Coronary artery (tissue), 2 donors: Measurements from ENCODE around the gene BMPER.

Experiments
- DNase-seq: peaks from one replicate; pipeline ENCODE4 v3.0.0-alpha.2; 2017; ENCODE audit warnings: low spot score
- H3K27ac ChIP-seq, 2 donors: fragments of 200-600 bp; sonication (generic); one replicate each; pipeline ENCODE4 v1.5.1; 2016 to 2019
- H3K4me3 ChIP-seq: fragments of 200-600 bp; sonication (generic); 2 replicates; pipeline ENCODE4 v1.5.1; 2016; ENCODE audit warnings: mild to moderate bottlenecking, moderate library complexity
- CTCF ChIP-seq: fragments of 200-600 bp; sonication (generic); IDR thresholded peaks from one replicate; pipeline ENCODE4 v1.5.1; 2019; ENCODE audit warnings: antibody characterized with exemption

The BMPER gene

GRCh38 chr7:34135924-34136323 lies 230.6 kb downstream of the BMPER start:
- Histone ChIP-seq H3K4me3 (no peak overlapping the region), H3K27ac (no peak overlapping the region)
- TF ChIP-seq CTCF, result no peak
- DNase-seq, result no peak

- no peak overlapping the region for H3K27ac ChIP-seq
- no peak overlapping the region for H3K4me3 ChIP-seq
- no peak for DNase-seq
- TF ChIP-seq CTCF, result no peak
These were observed 231.4 kb downstream of the BMPER start for GRCh38 chr7:34136698-34137097.

- TF ChIP-seq CTCF, result no peak
- no peak overlapping the region for H3K27ac ChIP-seq
- H3K4me3 ChIP-seq, result no peak overlapping the region
- no peak for DNase-seq
These were observed 231.8 kb downstream of the BMPER start for GRCh38 chr7:34137176-34137575.

- H3K27ac ChIP-seq, result no peak overlapping the region
- TF ChIP-seq CTCF, result no peak
- H3K4me3 ChIP-seq, result no peak overlapping the region
- DNase-seq, result no peak
These were observed 233.1 kb downstream of the BMPER start for GRCh38 chr7:34138483-34138882.

- DNase-seq, result no peak
- no peak for TF ChIP-seq CTCF
- no peak overlapping the region for H3K4me3 ChIP-seq
- no peak overlapping the region for H3K27ac ChIP-seq
These were observed 233.7 kb downstream of the BMPER start for GRCh38 chr7:34139086-34139485.

GRCh38 chr7:34140066-34140465 lies 234.7 kb downstream of the BMPER start:
- no peak for DNase-seq
- no peak for TF ChIP-seq CTCF

GRCh38 chr7:34143402-34143801 lies 238.1 kb downstream of the BMPER start:
- Histone ChIP-seq H3K4me3 (no peak overlapping the region), H3K27ac (no peak overlapping the region)
- DNase-seq, result no peak
- TF ChIP-seq CTCF, result no peak

More at GRCh38 chr7:34140066-34140465, 234.7 kb downstream of the BMPER start:
- Histone ChIP-seq H3K27ac (no peak overlapping the region), H3K4me3 (no peak overlapping the region)
